Stimulated activated CD8-positive, alpha-beta memory T cell treated with anti-CD3 and anti-CD28 coated beads, Interleukin-7, amount 100 ng/mL, for 24 hours (primary cell): Measurements from ENCODE around the gene RMDN3.
A peak's percentile ranks its signal among the peaks of the same experiment; 100 is the strongest.

Experiments
- DNase-seq: peaks from one replicate; pipeline ENCODE4 v3.0.0-alpha.2; 2020; ENCODE audit warnings: low read depth

The RMDN3 gene

DNA sequence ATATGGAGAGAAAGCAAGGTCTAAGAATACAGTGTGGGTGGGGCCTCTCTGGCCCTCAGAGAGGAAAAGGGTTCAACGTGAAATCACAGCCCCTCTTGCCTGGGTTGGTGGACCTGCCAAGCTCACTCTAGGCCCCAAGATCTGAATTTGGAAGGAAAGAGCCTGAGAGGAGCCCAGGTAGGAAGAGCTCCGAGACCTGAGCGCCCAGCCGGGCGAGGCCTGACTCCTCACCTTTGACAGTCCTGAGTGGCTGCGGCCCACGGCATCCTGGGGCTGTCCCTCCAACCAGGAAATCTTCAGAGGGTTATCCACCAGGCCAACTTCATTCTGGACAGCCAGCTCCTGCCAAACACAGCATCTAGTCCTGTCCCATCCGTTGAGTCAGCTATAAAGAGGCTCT, 18.4 kb upstream of the RMDN3 start:
- no peak for DNase-seq

DNA sequence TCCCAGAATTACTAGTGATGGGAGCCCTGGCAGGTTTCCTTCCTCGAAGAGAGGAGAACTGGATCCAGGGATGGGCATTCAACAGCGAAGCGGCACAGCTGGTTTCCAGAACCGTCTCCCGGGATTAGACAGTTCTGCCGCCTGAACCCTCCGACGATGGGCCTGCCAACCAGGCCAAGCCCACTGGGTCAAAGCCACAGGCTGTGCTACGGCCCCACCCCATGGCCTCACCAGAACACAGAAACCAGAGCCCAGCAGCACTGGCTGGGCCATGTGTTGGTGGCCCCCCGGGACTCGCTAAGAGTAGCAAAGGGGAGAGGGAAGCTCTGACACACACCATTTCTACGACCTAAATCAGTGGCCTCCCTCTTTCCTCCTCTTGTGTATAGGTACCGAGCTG, 17.0 kb upstream of the RMDN3 start:
- DNase-seq, result no peak

DNA sequence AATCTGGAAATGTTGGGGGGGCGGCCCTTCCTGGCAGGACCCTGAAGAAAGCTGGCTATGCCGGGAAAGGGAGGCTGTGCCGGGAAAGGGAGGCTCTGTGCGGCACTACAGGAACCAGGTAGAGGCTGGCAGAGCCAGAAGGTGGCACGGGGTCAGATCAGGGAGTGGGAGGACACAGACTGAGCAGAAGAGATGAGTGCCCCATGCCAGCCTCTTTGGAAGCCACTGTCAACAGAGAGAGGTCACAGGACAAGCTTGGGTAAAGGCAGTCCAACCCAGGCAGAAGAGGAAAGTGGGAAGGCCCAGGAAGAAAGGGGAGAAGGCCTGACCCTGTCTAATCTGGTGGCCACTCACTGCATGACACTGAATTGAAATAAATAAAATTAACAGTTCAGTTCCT, 16.2 kb upstream of the RMDN3 start:
- no peak for DNase-seq

GRCh38 chr15:40770147-40770721, 15.2 kb upstream of the RMDN3 start:
- no peak for DNase-seq

GRCh38 chr15:40769274-40770146, 14.5 kb upstream of the RMDN3 start, which contains the start of gene C15orf62:
C15orf62 (plus strand) TSS chr15:40769980; CDS start chr15:40770496, 516 bp downstream.
- DNase-seq, result no peak

GRCh38 chr15:40768521-40769273, 13.6 kb upstream of the RMDN3 start:
- no peak for DNase-seq

GRCh38 chr15:40767838-40768500, 12.9 kb upstream of the RMDN3 start:
- DNase-seq, result no peak

- DNase-seq, result no peak
These were observed 12.1 kb upstream of the RMDN3 start for GRCh38 chr15:40766906-40767837.

DNA sequence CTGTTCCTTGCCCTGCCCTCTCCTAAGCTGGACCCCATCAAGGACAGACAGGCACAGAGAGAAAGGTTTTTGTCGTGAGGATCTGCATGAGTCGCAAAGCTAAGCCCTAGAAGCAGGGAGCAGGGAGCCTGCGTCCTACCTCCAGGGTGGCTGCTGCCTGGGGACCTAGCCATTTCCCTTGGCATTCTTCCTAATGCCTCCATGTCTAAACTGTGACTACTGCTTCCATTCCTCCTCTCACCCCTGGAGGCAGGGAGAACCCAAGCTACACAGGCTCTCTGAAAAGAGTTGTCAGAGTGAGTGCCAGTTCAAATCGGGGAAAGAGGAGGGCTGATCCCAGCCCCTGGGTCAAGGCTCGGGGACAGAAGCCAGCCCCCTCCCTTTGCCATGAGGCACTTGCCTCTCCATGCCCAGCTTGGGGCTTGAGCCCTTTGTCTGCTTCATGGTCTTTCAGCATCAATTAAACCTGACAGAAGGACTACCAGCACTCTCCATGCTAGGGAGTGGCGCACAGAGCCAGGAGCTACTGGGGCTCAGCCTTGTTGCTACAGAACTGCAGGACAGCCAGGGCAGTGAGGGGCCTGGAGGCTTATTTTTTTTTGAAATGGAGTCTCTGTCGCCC, 11.3 kb upstream of the RMDN3 start:
- DNase-seq, result no peak

GRCh38 chr15:40764629-40765103, 9.6 kb upstream of the RMDN3 start:
- DNase-seq, result no peak

GRCh38 chr15:40763801-40764628, 9.0 kb upstream of the RMDN3 start, which contains the start of gene GCHFR:
GCHFR (plus strand) TSS chr15:40764068; CDS start chr15:40764181, 113 bp downstream.
- peak; percentile 38 for DNase-seq

DNA sequence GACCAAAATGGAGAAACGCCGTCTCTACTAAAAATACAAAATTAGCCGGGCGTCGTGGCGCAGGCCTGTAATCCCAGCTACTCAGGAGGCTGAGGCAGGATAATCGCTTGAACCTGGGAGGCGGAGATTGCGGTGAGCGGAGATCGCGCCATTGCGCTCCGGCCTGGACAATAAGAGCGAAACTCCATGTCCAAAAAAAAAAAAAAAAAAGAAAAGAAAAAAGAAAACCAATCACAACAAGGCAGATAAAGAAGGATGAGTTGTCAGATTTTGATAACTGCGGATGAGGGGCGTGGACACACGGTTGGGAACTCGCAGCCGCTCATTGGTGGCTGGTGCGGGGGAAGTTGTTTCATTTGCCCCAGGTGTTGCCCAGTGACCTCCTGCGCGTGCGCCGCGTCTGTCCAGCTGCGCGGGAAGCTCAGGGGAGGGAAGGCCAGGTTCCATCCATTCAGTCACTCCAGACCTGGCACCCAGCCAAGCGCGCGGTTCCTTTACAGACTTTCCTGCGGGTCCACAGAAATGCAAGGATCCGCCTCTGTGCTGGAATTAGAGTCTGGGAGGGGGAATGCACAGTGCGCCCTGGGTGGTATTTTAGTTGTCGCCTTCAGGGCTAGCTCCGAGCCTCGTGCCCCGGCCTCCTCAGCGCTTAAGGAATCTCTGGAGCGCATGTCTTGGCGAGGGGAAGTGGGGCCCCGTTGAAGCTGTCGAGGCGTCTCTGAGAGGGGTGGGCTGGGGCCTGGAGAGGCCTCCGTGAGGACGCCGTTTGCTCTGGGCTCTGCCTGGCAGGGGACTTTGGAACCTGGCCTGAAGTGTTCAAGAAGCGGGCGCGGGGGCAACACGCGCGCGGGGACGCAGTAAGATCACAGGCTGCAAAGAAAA, 8.1 kb upstream of the RMDN3 start:
- no peak for DNase-seq

DNA sequence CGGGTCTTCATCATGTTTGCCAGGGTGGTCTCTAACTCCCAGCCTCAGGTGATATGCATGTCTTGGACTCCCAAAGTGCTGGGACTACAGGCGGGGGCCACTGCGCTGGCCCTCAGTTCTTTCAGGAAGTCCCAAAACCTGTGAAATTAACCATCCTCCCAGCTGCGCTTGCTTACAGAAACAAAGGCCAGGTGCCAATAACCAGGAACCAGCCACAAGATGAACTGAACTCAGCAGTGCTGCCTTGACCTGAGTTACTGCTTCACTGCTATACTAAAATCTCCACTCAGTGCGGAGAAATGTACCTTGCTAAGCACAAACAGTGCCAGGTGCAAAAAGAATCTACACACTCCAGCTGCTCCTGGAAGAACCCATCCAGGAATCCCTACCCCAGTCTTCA, 4.9 kb upstream of the RMDN3 start:
- no peak for DNase-seq

DNA sequence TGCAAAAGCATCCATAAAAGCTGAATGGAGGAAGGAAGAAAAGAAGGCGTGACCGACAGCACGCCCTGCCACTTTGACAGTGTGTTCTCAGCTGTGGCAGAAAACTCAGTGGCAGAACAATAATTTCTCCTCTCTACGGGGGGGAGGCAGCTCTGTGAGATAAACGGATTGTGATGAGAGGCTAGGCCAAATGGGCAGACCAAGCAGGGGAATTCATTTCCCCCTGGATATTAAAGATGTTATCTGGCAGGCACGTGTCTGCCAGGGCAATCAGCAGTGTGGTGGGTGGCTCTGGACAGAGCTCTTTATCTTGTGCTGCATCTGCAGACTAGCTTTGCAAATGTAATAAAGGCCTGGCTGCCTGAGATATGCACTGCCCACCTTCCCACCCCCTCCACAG, 1.9 kb upstream of the RMDN3 start:
- no peak for DNase-seq

DNA sequence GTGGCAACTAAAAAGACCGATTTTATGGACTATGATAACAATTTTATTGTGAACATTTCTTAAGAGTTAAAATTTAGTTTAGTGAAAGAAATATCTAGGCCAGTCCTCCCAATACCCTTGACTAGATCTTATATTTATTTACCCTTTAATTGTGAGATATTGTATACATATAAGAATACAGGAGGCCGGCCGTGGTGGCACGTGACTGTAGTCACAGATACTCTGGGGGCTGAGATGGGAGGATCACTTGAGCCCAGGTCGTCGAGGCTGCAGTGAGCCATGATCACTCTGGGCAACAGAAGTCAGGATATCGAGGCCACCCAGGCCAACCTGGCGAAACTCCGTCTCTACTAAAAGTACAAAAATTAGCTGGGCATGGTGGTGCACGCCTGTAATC, 756 bp upstream of the RMDN3 start:
- DNase-seq, result no peak

GRCh38 chr15:40754574-40754882, 526 bp downstream of the RMDN3 start:
- DNase-seq, result no peak

GRCh38 chr15:40751745-40752144, 3.3 kb downstream of the RMDN3 start:
- DNase-seq, result no peak

DNA sequence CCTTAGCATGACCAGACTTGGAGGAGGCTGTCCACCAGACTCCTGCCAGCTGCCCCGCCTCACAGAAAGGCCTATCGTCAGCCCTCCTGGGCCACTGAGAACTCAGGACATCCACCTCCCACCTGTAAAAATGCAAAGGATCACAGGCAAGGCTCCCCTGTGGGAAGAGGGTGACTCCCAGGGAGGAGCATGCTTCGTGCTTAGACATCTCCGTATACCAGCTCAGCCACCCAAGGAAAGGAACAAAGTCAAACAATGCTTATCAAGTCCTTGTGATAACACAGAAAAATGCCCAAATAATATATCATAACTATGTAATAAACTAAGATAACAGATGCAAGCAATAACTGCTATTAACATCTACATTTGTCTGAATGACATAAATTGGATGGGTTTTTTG, 4.2 kb downstream of the RMDN3 start:
- no peak for DNase-seq

- DNase-seq, result no peak
These were observed 5.9 kb downstream of the RMDN3 start for GRCh38 chr15:40749151-40749630.
